CD14-positive monocyte (primary cell): ENCODE measurements around the gene BROX. TPM values are rescaled to one million over a fixed set of nuclear protein-coding genes. Genes with fewer than 3 reads are reported as not detected.

Source experiments
- DNase-seq, 3 donors: peaks; one replicate each; pipeline ENCODE4 v3.0.0-alpha.2; 2011 to 2022
- H2AFZ ChIP-seq: 2 replicates; pipeline ENCODE4 v1.6.0; 2012; ENCODE audit warnings: mild to moderate bottlenecking, low read depth, low read length, inconsistent platforms; ENCODE audit not compliant: insufficient read depth, poor library complexity, severe bottlenecking
- H3K27ac ChIP-seq, 2 donors: 1 replicate in 1 of 2; 2 replicates in 1 of 2; pipeline ENCODE4 v1.5.1; 2012 to 2013; ENCODE audit warnings: low read length in 2 of 2, control low read depth in 1 of 2, inconsistent platforms in 1 of 2, low read depth in 1 of 2, mild to moderate bottlenecking in 1 of 2
- H3K27me3 ChIP-seq, 2 donors: one replicate each; pipeline versions ENCODE4 v1.6.0 to v1.6.1; 2011 to 2013; ENCODE audit warnings: low read length in 2 of 2; ENCODE audit not compliant: control insufficient read depth in 2 of 2, insufficient read depth in 2 of 2
- H3K36me3 ChIP-seq, 2 donors: replicated peaks in 1 of 2; 1 replicate in 1 of 2; 2 replicates in 1 of 2; pipeline versions ENCODE4 v1.5.1 to v1.6.1; 2012 to 2013; ENCODE audit warnings: low read length in 2 of 2, control low read depth in 1 of 2, inconsistent platforms in 1 of 2, mild to moderate bottlenecking in 1 of 2; ENCODE audit not compliant: insufficient read depth in 2 of 2, control insufficient read depth in 1 of 2
- H3K4me1 ChIP-seq, 2 donors: 1 replicate in 1 of 2; 2 replicates in 1 of 2; pipeline versions ENCODE4 v1.5.1 to v1.6.1; 2012 to 2013; ENCODE audit warnings: low read length in 2 of 2, control low read depth in 1 of 2, inconsistent platforms in 1 of 2, mild to moderate bottlenecking in 1 of 2, moderate library complexity in 1 of 2; ENCODE audit not compliant: insufficient read depth in 2 of 2, control insufficient read depth in 1 of 2
- H3K4me2 ChIP-seq: replicated peaks from 2 replicates; pipeline ENCODE3; 2012; ENCODE audit warnings: low read length, moderate library complexity, mild to moderate bottlenecking; ENCODE audit not compliant: poor library complexity, severe bottlenecking; ENCODE audit errors: extremely low read depth
- H3K4me3 ChIP-seq, 3 experiments: fragments of 200-600 bp in 1 of 3; sonication (generic) in 1 of 3; replicated peaks in 1 of 3; 1 replicate in 2 of 3; 2 replicates in 1 of 3; pipeline ENCODE4 v1.5.1; 2011 to 2013; ENCODE audit warnings: low read length in 3 of 3, mild to moderate bottlenecking in 3 of 3, control low read depth in 2 of 3, low read depth in 2 of 3, inconsistent platforms in 1 of 3, moderate library complexity in 1 of 3
- H3K79me2 ChIP-seq: 2 replicates; pipeline ENCODE4 v1.6.0; 2012; ENCODE audit warnings: mild to moderate bottlenecking, control low read depth, inconsistent platforms, low read length, moderate library complexity; ENCODE audit not compliant: insufficient read depth
- H3K9ac ChIP-seq: 2 replicates; pipeline ENCODE4 v1.6.0; 2017; ENCODE audit warnings: low read length, mild to moderate bottlenecking; ENCODE audit not compliant: insufficient read depth, poor library complexity, severe bottlenecking
- H3K9me3 ChIP-seq, 2 donors: replicated peaks in 1 of 2; 1 replicate in 1 of 2; 2 replicates in 1 of 2; pipeline versions ENCODE4 v1.5.1 to v1.6.1; 2012 to 2013; ENCODE audit warnings: low read length in 2 of 2, control low read depth in 1 of 2; ENCODE audit not compliant: control insufficient read depth in 1 of 2, insufficient read depth in 1 of 2
- H4K20me1 ChIP-seq: 2 replicates; pipeline ENCODE4 v1.6.0; 2012; ENCODE audit warnings: mild to moderate bottlenecking, low read length, control low read depth, moderate library complexity; ENCODE audit not compliant: insufficient read depth
- H3K27ac Mint-ChIP-seq, 7 donors: one replicate each; pipeline ENCODE4 v1.8.0; 2020; ENCODE audit warnings: mild to moderate bottlenecking in 7 of 7, mixed read lengths in 7 of 7, moderate library complexity in 6 of 7, inconsistent platforms in 2 of 7
- H3K27me3 Mint-ChIP-seq, 3 donors: one replicate each; pipeline ENCODE4 v1.8.0; 2021 to 2022; ENCODE audit warnings: low read depth in 3 of 3, mild to moderate bottlenecking in 3 of 3, mixed read lengths in 3 of 3, moderate library complexity in 3 of 3, inconsistent platforms in 1 of 3
- H3K36me3 Mint-ChIP-seq, 2 donors: one replicate each; pipeline ENCODE4 v1.8.0; 2020; ENCODE audit warnings: mixed read lengths in 2 of 2, inconsistent platforms in 1 of 2, mild to moderate bottlenecking in 1 of 2
- H3K4me1 Mint-ChIP-seq: one replicate; pipeline ENCODE4 v1.8.0; 2020; ENCODE audit warnings: mild to moderate bottlenecking, mixed read lengths
- H3K4me3 Mint-ChIP-seq, 2 donors: one replicate each; pipeline ENCODE4 v1.8.0; 2020; ENCODE audit warnings: mild to moderate bottlenecking in 2 of 2, mixed read lengths in 2 of 2, moderate library complexity in 1 of 2
- H3K9me3 Mint-ChIP-seq, 7 donors: one replicate each; pipeline ENCODE4 v1.8.0; 2020 to 2022; ENCODE audit warnings: mixed read lengths in 7 of 7, mild to moderate bottlenecking in 6 of 7, moderate library complexity in 6 of 7, inconsistent platforms in 2 of 7
- CTCF ChIP-seq: fragments of 200-600 bp; IDR thresholded peaks from one replicate; pipeline ENCODE4 v1.8.0; 2022; ENCODE audit warnings: antibody characterized with exemption, mild to moderate bottlenecking
- WGBS: methylation state at CpG from one replicate; pipeline ENCODE4 v1.1.5; 2013; ENCODE audit warnings: missing lambda C conversion rate; ENCODE audit not compliant: insufficient coverage; 5-methylcytosine and 5-hydroxymethylcytosine counted together
- intact Hi-C, 2 donors: fragments of 100-400 bp; cut with micrococcal nuclease; formaldehyde crosslinking; loops; one replicate each; pipeline versions ENCODE4 v1.15.0 to v1.15.1; 2023
- polyA plus RNA-seq, 3 donors: library from polyadenylated mRNA; depleted of rRNA in 1 of 3; unstranded in 2 of 3; stranded (reverse) in 1 of 3; fragments of 300-500 nt in 2 of 3; fragments of >200 nt in 1 of 3; fragmentation: Illumina TruSeq in 2 of 3; gene quantifications; 1 replicate in 2 of 3; 2 replicates in 1 of 3; pipeline ENCODE4 v1.2.3, GENCODE V29; 2012 to 2021

BROX gene
- polyA plus RNA-seq, 3 donors: 9.0 to 35.4 (median 26.2) TPM

GRCh38 chr1:222767152-222767571 is 54.8 kb downstream of the BROX start:
- no peaks in the 10 kb centered on the region for H3K36me3 ChIP-seq

GRCh38 chr1:222768592-222768991 is 56.2 kb downstream of the BROX start:
- H3K4me2 ChIP-seq: no peak overlapping the region
- peaks cover 6 to 11% of the 10 kb centered on the region in 2 donors for H3K9me3 ChIP-seq
- no peak for TF ChIP-seq CTCF
- peaks cover 22 to 25% of the 10 kb centered on the region in 2 donors for H3K4me1 ChIP-seq
- no peak overlapping the region for H2AFZ ChIP-seq
- no peaks in the 10 kb centered on the region for H3K27me3 Mint-ChIP-seq
- H3K27me3 ChIP-seq: no peaks in the 10 kb centered on the region
- DNase-seq: no peak
- peaks cover 0 to 8% of the 10 kb centered on the region in 2 donors for H3K36me3 Mint-ChIP-seq
- H3K79me2 ChIP-seq: no peaks in the 10 kb centered on the region
- H3K36me3 ChIP-seq: no peaks in the 10 kb centered on the region
- peaks cover 11 to 18% (median 12%) of the 10 kb centered on the region in 7 donors for H3K9me3 Mint-ChIP-seq
- H3K4me3 Mint-ChIP-seq: no peak overlapping the region
- H3K4me3 ChIP-seq: no peak overlapping the region
- H3K27ac Mint-ChIP-seq: no peak overlapping the region
- no peak overlapping the region for H3K9ac ChIP-seq
- H3K27ac ChIP-seq: no peak overlapping the region
- H4K20me1 ChIP-seq: no peaks in the 10 kb centered on the region
- H3K4me1 Mint-ChIP-seq: peaks cover 29% of the 10 kb centered on the region
- intact Hi-C loops: no loop called here

More at GRCh38 chr1:222767152-222767571, 54.8 kb downstream of the BROX start:
- H3K36me3 Mint-ChIP-seq: peaks cover 0 to 8% of the 10 kb centered on the region in 2 donors
- DNase-seq: no peak
- Histone ChIP-seq H3K9ac (no peak overlapping the region), H3K4me1 (peaks cover 10 to 11% of the 10 kb centered on the region in 2 donors), H3K27ac (no peak overlapping the region), H3K9me3 (peaks cover 6 to 11% of the 10 kb centered on the region in 2 donors), H3K4me3 (no peak overlapping the region), H3K4me2 (no peak overlapping the region), H2AFZ (no peak overlapping the region), H3K27me3 (no peaks in the 10 kb centered on the region), H4K20me1 (no peaks in the 10 kb centered on the region), H3K79me2 (no peaks in the 10 kb centered on the region)
- H3K9me3 Mint-ChIP-seq: peaks cover 11 to 18% (median 13%) of the 10 kb centered on the region in 7 donors
- H3K27me3 Mint-ChIP-seq: no peaks in the 10 kb centered on the region
- H3K4me1 Mint-ChIP-seq: peaks cover 14% of the 10 kb centered on the region
- no peak overlapping the region for H3K4me3 Mint-ChIP-seq
- WGBS: 71% methylated on average over 4 of the region's 5 CpGs
- no peak overlapping the region for H3K27ac Mint-ChIP-seq
- no peak for TF ChIP-seq CTCF
- intact Hi-C loops: no loop called here
